HG02798 (cell line): Measurements from ENCODE around the gene TNFSF13.

Experiments
- ATAC-seq: cut with Tn5 transposase; IDR thresholded peaks from one replicate; pipeline ENCODE4 v1.9.1; 2021; ENCODE audit warnings: mild to moderate bottlenecking; ENCODE audit not compliant: unreplicated experiment, poor library complexity

TNFSF13 gene

DNA sequence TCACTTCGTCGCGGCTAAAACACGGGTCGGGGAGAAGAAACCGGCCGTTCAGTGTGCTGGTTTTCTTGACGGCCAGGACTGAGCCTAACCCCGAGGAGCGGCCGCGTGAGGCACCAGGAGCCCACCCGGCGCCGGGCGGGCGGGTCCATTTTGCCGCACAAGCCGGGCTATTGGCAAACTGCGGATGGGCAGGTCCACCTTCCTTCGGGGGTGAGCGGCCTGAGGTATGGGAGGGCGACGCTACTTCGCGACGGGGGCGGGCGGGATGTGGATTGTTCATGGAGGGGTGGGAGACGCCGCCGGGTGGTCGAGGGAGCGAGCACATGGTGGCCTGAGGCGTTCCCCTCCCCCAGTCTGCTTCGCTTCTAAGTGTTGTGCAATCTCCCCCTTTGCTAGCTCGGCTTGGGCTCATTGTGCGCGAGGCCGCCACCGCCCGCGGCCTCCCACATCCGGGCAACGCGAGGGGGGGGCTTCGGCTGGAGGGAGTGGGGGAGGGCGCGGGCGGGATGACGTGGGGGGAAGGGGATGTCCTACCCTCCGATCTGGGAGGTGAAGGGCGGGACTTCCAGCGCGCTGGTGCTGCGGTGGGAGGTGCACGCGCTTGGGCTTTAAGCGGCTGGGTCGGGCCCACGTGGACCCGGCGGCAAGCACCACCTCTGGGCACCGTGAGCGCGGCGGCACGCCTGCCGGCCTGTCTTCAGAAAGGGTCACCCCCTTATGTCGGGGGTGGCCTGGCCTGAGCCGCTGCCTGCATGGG, 15.0 kb downstream of the TNFSF13 start:
- ATAC-seq: peak; percentile 27

DNA sequence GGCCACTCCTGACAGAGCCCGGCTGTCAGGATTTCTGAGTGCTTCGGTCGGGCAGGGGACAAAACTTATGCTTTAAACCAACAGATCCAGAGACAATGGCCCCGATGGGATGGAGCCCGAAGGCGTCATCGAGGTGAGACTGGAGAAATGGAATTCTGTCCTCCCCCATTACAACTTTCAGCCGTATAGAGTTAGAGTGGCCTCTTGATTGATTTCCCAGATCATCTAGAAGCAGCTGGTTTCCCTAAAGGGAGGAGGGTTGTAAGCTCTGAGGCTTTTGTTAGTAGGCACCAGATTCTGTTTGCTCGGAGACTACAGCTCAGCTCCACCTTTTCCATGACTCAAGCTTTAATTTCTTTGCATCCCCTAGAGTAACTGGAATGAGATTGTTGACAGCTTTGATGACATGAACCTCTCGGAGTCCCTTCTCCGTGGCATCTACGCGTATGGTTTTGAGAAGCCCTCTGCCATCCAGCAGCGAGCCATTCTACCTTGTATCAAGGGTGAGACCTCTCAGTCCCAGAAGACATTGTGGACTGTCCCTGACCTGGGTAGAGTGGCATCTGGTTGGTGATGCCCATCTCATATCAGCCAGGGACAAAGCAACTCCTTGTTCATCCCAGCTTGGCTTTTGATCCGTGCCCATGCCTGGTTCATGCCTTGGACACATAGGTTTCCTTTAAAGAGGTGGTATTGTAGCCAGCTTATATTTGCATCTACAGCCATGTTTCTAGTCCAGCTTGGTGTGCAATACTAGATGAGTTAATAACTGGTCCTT, 15.8 kb downstream of the TNFSF13 start:
- ATAC-seq: no peak

DNA sequence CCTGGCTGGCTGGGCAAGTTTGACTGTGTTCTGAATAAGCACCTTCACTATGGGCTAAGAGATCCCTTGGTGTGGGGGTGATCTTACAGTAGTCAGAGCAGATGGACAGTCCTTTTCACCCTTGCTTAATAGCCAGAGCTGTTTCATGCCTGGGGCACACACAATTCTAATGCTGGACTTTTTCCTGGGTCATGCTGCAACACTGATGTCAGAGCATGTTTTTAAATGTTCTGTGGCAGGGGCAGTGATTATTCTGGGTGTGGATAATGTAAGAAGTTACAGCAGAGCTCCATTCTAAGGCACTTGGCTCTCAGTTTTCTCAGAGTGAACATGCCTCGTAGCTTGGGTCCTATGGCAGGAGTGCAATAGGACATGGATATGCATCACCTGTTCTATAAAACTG, 16.9 kb downstream of the TNFSF13 start:
- ATAC-seq: no peak

DNA sequence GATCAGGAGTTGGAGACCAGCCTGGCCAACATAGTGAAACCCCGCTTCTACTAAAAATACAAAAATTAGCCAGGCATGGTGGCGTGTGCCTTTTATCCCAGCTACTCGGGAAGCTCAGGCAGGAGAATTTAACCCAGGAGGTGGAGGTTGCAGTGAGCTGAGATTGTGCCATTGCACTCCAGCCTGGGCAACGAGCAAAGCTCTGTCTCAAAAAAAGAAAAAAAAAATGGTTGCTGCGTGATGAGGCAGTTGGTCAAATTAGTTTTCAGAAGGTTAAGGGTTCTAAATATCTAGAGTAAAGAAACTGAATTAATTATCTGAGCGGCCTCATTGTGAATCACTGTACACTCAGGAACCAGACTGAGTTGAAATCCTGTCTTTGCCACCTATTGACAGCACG, 17.4 kb downstream of the TNFSF13 start:
- ATAC-seq: no peak

DNA sequence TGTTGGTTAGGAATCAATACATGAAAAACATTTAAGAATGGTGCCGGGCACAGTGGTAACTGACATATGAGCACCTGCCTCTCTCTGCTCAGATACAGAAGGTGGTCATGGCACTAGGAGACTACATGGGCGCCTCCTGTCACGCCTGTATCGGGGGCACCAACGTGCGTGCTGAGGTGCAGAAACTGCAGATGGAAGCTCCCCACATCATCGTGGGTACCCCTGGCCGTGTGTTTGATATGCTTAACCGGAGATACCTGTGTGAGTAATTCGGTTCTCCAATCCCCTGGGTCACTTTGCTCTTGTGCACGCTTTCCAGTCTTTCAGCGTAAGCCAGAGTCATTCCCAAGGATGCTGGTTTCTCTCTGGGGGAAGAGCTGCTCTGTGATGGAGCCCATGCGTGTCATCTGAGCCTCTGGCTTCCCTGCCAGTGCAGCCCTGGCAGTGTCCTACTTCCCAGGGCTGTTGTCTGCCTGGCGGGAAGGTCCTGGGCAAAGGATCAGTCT, 17.9 kb downstream of the TNFSF13 start:
- no peak for ATAC-seq

DNA sequence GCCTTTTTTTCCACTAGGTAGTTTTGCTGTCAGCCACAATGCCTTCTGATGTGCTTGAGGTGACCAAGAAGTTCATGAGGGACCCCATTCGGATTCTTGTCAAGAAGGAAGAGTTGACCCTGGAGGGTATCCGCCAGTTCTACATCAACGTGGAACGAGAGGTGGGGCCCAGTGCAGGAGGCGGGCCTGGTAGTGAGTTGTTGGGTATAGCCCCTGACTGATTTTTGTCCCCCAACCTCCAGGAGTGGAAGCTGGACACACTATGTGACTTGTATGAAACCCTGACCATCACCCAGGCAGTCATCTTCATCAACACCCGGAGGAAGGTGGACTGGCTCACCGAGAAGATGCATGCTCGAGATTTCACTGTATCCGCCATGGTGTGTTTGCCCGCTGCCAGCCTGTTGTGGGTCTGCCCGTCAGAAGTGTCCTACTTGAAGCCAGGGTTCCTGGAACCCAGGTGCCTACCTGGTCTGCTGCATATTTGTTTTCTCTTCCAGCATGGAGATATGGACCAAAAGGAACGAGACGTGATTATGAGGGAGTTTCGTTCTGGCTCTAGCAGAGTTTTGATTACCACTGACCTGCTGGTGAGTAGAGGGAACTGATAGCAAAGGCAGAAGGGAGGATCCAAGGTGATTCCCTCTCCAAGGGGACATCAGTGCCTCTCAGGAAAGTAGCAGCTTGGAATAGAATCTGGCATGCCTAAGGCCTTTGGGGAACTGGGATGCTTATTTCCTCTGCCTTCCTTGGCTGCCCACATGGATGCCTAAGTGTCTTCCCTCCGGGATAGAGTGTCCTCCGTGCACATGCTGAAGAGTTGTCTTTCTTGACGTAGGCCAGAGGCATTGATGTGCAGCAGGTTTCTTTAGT, 19.0 kb downstream of the TNFSF13 start:
- no peak for ATAC-seq

DNA sequence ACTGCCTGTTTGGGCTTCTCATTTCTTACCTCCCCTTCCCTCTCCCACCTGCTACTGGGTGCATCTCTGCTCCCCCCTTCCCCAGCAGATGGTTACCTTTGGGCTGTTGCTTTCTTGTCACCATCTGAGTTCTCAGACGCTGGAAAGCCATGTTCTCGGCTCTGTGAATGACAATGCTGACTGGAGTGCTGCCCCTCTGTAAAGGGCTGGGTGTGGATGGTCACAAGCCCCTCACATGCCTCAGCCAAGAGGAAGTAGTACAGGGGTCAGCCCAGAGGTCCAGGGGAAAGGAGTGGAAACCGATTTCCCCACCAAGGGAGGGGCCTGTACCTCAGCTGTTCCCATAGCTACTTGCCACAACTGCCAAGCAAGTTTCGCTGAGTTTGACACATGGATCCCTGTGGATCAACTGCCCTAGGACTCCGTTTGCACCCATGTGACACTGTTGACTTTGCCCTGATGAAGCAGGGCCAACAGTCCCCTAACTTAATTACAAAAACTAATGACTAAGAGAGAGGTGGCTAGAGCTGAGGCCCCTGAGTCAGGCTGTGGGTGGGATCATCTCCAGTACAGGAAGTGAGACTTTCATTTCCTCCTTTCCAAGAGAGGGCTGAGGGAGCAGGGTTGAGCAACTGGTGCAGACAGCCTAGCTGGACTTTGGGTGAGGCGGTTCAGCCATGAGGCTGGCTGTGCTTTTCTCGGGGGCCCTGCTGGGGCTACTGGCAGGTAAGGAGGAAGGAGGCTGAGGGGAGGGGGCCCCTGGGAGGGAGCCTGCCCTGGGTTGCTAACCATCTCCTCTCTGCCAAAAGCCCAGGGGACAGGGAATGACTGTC, 20.7 kb downstream of the TNFSF13 start, which contains the start of gene CD68:
TSS of gene CD68 (plus strand) at position 638 of the 833 bp plus-strand sequence. CDS start at position 678, 40 bp downstream.
- ATAC-seq: peak; percentile 32

DNA sequence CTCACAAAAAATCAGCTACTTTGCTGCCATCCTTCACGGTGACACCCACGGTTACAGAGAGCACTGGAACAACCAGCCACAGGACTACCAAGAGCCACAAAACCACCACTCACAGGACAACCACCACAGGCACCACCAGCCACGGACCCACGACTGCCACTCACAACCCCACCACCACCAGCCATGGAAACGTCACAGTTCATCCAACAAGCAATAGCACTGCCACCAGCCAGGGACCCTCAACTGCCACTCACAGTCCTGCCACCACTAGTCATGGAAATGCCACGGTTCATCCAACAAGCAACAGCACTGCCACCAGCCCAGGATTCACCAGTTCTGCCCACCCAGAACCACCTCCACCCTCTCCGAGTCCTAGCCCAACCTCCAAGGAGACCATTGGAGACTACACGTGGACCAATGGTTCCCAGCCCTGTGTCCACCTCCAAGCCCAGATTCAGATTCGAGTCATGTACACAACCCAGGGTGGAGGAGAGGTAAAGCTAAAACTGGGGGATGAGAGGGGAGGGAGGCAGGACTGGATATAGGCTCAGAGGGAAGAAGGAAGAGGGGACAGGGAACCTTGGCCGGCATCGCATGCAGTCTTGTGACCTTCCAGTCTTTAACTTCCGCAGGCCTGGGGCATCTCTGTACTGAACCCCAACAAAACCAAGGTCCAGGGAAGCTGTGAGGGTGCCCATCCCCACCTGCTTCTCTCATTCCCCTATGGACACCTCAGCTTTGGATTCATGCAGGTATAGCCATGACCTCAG, 21.5 kb downstream of the TNFSF13 start:
- no peak for ATAC-seq

DNA sequence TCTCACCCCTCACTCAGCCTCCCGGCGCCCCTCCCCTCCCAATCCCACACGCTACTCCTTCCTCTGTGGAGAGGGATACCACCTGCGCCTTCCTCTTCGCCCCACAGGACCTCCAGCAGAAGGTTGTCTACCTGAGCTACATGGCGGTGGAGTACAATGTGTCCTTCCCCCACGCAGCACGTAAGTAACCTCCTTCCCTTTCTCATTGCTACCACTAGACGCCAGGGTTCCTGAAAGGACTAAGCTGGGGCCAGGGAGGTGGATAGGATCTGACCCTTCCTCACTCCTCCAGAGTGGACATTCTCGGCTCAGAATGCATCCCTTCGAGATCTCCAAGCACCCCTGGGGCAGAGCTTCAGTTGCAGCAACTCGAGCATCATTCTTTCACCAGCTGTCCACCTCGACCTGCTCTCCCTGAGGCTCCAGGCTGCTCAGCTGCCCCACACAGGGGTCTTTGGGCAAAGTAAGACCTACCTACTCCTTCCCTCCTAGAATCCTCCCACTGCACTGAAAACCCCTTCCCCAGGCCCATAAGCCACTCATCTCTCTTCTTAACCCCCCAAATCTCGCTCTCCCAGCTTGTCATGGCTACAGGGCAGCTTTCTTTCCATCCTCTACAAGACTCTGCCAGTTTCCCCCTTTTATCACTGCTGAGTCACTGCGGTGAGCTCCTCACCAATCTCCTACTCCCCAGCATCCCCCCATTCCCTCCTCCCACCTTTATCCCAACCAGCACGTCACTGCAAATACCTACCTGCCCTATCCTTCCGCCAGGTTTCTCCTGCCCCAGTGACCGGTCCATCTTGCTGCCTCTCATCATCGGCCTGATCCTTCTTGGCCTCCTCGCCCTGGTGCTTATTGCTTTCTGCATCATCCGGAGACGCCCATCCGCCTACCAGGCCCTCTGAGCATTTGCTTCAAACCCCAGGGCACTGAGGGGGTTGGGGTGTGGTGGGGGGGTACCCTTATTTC, 22.3 kb downstream of the TNFSF13 start:
- ATAC-seq: no peak

DNA sequence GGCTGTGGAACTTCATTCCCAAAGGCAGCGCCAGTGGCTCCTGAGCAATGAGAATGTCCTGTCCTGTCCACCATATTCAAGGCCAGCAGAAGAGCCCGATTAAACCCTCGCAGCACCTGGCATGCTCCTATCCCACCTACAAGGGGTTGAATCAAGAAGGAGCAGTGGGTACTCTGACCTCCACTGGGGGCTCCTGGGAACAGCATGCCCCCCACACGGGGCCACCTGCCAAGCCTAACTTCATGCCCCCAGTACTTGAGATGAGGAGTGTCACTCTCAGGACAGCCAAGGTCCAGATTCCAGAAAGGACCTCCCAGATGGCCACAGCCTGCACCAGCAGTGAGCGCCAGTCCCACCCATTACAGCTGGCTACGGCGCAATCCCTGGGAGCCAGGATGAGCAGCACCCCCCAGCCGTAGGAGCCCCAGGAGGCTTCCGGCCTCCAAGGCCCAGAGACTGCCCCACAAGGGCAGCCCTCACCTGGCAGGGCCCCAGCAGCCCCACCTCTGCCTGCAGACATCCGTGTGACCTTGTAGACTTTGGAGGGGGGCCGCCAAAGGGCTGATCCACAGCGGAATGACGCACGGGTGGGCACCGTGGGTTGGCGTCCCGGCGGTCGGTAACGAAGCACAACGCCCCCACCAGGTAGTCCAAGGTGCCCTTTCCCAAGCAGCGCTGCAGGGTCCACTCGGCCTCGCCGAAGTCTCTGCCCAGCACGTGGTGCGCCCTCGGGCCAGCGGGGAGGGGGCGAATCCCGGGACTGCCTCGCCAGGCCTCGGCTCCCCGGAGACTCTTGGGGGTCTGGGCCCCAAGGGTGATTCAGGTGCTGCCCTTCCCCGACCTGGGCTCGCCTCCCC, 24.1 kb downstream of the TNFSF13 start:
- ATAC-seq: no peak

DNA sequence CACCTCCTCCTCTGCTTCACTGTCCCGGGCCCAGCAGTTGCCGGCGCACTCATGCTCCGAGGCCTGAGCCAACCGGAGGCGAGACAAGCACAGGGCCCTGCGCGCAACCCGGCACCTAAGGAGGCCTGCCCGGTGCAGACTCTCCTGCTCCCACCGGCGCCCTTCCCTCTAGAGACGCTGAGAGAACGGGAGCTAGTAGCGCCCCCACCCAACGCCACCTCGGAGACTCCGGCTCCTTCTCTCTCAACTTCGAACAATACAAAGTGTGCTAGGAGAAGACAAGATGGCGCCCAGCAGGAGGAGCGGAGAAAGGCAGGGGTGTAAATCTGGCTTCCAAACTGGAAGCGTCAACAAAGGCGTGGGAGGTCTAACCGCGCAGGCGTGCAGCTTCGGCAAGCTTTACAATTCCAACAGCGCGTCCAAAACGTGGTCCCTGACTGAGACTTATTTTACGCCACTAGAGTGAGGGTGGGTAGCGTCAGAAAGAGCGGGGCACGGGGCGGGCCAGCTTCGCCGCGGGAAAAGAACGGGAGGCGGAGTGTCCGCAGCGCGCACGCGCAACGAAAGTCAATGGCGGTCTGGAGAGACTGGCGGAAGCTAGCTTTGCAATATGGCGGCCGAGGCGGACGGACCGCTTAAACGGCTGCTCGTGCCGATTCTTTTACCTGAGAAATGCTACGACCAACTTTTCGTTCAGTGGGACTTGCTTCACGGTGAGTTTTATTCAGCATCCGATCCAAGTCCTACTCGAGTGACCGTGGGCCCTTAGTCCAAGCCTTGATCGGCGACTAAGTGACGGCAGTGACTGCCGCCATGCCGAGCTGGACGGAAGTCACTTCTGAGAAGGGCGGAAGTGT, 24.9 kb downstream of the TNFSF13 start, which contains the start of gene MPDU1:
TSS of gene MPDU1 (plus strand) at position 600 of the 857 bp plus-strand sequence. CDS start at position 611, 11 bp downstream.
- peak; percentile 79 for ATAC-seq

DNA sequence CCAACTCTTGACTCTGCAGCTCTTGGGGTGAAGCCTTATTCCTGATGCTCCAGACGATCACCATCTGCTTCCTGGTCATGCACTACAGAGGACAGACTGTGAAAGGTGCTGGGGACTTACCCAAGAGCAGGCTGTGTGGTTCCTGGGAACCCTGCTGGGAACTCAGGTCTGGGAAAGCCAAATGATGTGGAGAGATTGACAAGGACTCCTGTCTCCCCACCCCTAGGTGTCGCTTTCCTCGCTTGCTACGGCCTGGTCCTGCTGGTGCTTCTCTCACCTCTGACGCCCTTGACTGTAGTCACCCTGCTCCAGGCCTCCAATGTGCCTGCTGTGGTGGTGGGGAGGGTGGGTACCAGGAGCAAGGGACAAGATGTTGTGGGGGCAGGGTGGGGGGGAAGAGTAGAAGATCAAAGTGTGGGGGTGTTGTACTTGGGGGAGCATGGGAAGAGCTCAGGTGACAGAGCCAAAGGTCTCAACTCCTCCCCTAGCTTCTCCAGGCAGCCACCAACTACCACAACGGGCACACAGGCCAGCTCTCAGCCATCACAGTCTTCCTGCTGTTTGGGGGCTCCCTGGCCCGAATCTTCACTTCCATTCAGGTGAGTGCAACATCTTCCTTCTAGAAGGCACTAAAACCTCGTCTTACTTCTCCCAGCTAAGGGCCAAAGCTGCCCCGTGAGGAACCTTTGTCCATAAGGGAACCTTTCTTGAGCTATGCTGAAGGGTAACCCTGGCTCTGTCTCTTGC, 28.3 kb downstream of the TNFSF13 start:
- no peak for ATAC-seq

DNA sequence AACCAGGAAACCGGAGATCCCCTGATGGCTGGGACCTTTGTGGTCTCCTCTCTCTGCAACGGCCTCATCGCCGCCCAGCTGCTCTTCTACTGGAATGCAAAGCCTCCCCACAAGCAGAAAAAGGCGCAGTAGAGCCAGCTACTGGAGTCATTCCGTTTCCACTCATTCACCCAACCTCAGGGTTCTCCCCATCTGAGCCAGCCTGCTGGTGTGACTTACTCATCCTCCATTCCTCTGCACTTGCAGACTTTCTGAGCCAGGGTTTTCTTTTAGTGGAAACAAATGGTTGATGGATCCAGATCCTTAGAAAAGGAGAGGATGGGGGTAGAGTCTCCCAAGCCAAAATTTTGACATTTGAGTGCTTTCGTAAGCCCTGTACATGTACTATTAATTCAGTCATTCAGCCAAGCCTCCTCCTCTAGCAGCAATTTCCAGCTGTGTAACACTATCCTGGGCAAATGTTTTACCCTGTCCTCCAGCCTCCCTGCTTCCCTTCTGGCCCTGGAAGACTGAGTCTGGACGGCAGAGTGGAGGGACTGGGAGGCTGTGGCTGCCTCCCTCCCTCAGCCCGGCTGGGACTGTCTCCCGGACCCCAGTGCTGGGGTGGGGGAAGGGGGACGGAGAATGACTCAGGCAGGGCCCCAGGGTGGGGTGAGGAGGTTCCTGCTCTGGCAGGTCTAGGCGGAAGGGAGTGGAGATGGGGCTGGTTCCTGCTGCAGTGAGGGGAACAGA, 29.0 kb downstream of the TNFSF13 start:
- ATAC-seq: no peak

DNA sequence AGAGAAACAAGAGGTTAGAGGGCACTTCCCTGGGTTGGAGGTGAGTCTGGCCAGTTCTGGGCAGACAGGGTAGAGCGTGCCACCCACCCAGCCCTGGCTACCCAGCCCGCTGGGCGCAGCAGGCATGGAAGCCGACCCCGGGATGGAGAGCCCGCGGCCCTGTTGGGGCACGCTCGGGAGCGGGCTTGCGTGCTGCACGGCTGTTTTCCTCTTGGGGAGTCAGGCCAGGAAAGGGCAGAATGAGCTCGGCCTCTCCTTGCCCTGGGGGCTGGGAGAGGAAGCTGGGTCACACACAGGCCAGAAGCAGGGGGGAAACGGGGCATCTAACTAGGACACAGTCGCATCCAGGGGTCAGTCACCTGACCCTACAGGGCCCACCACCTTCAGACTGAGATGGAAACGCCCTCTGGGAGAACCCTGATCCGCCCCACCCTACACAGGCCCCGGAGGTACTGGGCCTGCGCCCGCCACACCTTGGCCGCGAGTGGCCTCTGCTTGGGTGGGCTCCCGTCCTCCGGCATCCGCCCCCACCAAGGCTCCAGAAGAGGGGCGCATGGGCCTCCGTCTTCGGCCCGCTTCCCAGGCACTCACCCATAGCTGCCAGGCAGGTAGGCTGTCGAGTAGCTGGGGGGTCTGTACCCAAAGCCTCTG, 30.1 kb downstream of the TNFSF13 start:
- no peak for ATAC-seq
